Measurements from ENCODE around the gene CLEC18B.
"Not testable (repeated sequence)": the region's sequence is repeated elsewhere in the genome, so short reads cannot be mapped to it uniquely, and the experiment has no call there.

Gene CLEC18B

DNA sequence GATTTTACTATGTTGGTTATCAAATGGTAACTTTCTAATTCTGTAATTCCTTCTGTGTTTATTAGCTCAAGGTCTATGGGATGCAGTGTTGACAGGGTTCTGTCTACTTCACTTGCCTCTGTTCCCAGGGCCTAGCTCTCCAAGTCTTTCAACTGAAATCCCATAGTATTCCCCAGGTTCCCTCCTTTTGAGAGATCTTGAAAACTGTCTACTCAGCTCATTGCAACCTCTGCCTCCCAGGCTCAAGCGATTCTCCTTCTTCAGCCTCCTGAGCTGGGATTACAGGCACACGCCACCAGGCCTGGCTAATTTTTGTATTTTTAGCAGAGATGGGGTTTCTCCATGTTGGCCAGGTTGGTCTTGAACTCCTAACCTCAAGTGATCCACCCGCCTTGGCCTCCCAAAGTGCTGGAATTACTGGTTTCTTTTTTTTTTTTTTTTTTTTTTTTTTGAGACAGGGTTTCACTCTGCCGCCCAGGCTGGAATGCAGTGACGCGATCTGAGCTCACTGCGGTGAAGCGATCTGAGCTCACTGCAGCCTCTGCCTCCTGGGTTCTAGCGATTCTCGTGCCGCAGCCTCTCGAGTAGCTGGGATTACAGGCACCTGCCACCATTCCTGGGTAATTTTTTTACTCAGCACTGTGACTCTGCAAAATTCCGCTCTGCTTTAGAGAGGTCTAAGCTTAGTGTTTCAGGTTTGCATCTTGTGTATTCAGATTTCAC is 22.5 kb upstream of the CLEC18B start:
- not testable (repeated sequence) for H3K9ac ChIP-seq (ENCODE audit: low read length in 2 of 2); H3K27me3 ChIP-seq (ENCODE audit: control insufficient read depth in 1 of 2, insufficient read depth in 2 of 2, low read length in 2 of 2); H3K4me1 ChIP-seq (ENCODE audit: control insufficient read depth, insufficient read depth, low read length); H3K9me3 ChIP-seq (ENCODE audit: control insufficient read depth in 2 of 2, low read length in 2 of 2); H3K36me3 ChIP-seq (ENCODE audit: control insufficient read depth in 2 of 2, insufficient read depth in 2 of 2, low read length in 2 of 2); H3K4me3 ChIP-seq (ENCODE audit: low read length in 2 of 2); H3K27ac ChIP-seq (ENCODE audit: low read length)

- Histone ChIP-seq H3K9me3 (ENCODE audit: control insufficient read depth in 2 of 2, low read length in 2 of 2) (no peaks in the 10 kb centered on the region), H3K4me1 (ENCODE audit: control insufficient read depth, insufficient read depth, low read length) (no peaks in the 10 kb centered on the region), H3K4me3 (ENCODE audit: low read length in 2 of 2) (no peak overlapping the region), H3K36me3 (ENCODE audit: control insufficient read depth in 2 of 2, insufficient read depth in 2 of 2, low read length in 2 of 2) (no peaks in the 10 kb centered on the region), H3K27me3 (ENCODE audit: control insufficient read depth in 1 of 2, insufficient read depth in 2 of 2, low read length in 2 of 2) (no peaks in the 10 kb centered on the region), H3K9ac (ENCODE audit: low read length in 2 of 2) (no peak overlapping the region), H3K27ac (ENCODE audit: low read length) (no peak overlapping the region)
Observed at GRCh38 chr16:74439685-74440084, 18.4 kb upstream of the CLEC18B start.

DNA sequence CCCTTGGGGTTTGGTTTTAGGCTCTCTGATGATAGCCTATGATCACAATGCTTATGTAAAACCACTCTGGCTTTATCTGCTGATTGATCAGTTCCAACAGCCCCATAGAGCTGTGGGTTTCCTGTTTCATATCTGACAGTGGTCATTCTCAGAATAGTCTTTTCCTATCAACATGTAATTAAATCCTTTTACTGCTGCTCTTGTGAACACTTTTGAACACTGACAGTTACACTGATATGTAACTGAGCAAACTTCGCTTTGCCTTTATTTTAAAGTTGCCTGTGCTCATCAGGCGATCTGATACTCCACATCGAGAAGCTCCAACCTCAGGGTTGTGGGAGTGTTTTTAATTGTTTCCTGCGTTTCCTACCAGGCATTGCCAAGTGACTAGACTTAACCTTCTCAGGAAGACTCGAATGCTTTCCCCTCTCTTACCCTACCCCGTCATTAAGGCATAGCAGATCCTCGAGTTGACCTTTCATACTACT is 17.3 kb upstream of the CLEC18B start:
- H3K27ac ChIP-seq (ENCODE audit: low read length): no peak overlapping the region
- H3K36me3 ChIP-seq (ENCODE audit: control insufficient read depth in 2 of 2, insufficient read depth in 2 of 2, low read length in 2 of 2): no peaks in the 10 kb centered on the region
- no peak overlapping the region for H3K4me3 ChIP-seq (ENCODE audit: low read length in 2 of 2)
- H3K4me1 ChIP-seq (ENCODE audit: control insufficient read depth, insufficient read depth, low read length): no peaks in the 10 kb centered on the region
- no peaks in the 10 kb centered on the region for H3K9me3 ChIP-seq (ENCODE audit: control insufficient read depth in 2 of 2, low read length in 2 of 2)
- no peak overlapping the region for H3K9ac ChIP-seq (ENCODE audit: low read length in 2 of 2)
- H3K27me3 ChIP-seq (ENCODE audit: control insufficient read depth in 1 of 2, insufficient read depth in 2 of 2, low read length in 2 of 2): no peaks in the 10 kb centered on the region

GRCh38 chr16:74431516-74431915 is 10.2 kb upstream of the CLEC18B start:
- Histone ChIP-seq H3K9ac (ENCODE audit: low read length in 2 of 2) (no peak overlapping the region), H3K36me3 (ENCODE audit: control insufficient read depth in 2 of 2, insufficient read depth in 2 of 2, low read length in 2 of 2) (no peaks in the 10 kb centered on the region), H3K4me3 (ENCODE audit: low read length in 2 of 2) (no peak overlapping the region)

GRCh38 chr16:74430036-74430712 is 8.9 kb upstream of the CLEC18B start:
- H3K4me3 ChIP-seq (ENCODE audit: low read length in 2 of 2); H3K4me1 ChIP-seq (ENCODE audit: control insufficient read depth, insufficient read depth, low read length); H3K27ac ChIP-seq (ENCODE audit: low read length); H3K36me3 ChIP-seq (ENCODE audit: control insufficient read depth in 2 of 2, insufficient read depth in 2 of 2, low read length in 2 of 2); H3K9me3 ChIP-seq (ENCODE audit: control insufficient read depth in 2 of 2, low read length in 2 of 2); H3K9ac ChIP-seq (ENCODE audit: low read length in 2 of 2); H3K27me3 ChIP-seq (ENCODE audit: control insufficient read depth in 1 of 2, insufficient read depth in 2 of 2, low read length in 2 of 2): not testable (repeated sequence)

More at GRCh38 chr16:74431516-74431915, 10.2 kb upstream of the CLEC18B start:
- Histone ChIP-seq H3K4me1 (ENCODE audit: control insufficient read depth, insufficient read depth, low read length) (no peaks in the 10 kb centered on the region), H3K9me3 (ENCODE audit: control insufficient read depth in 2 of 2, low read length in 2 of 2) (no peaks in the 10 kb centered on the region), H3K27ac (ENCODE audit: low read length) (no peak overlapping the region), H3K27me3 (ENCODE audit: control insufficient read depth in 1 of 2, insufficient read depth in 2 of 2, low read length in 2 of 2) (no peaks in the 10 kb centered on the region)

GRCh38 chr16:74428493-74428892 is 7.2 kb upstream of the CLEC18B start:
- H3K27me3 ChIP-seq (ENCODE audit: control insufficient read depth in 1 of 2, insufficient read depth in 2 of 2, low read length in 2 of 2); H3K27ac ChIP-seq (ENCODE audit: low read length); H3K4me3 ChIP-seq (ENCODE audit: low read length in 2 of 2); H3K4me1 ChIP-seq (ENCODE audit: control insufficient read depth, insufficient read depth, low read length); H3K9me3 ChIP-seq (ENCODE audit: control insufficient read depth in 2 of 2, low read length in 2 of 2); H3K36me3 ChIP-seq (ENCODE audit: control insufficient read depth in 2 of 2, insufficient read depth in 2 of 2, low read length in 2 of 2); H3K9ac ChIP-seq (ENCODE audit: low read length in 2 of 2): not testable (repeated sequence)

DNA sequence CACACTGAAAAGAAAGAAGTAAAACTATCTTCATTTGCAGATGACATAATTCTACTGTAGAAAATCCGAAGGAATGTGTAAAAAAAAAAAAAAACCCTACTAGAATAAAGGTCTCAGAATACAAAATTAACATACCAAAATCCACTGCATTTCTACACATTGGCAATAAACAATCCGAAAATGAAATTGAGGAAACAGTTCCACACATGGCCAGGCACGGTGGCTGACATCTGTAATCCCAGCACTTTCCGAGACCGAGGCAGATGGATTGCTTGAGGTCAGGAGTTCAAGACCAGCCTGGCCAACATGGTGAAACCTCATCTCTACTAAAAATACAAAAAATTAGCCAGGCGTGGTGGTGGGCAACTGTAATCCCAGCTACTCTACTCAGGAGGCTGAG is 4.5 kb upstream of the CLEC18B start:
- H3K36me3 ChIP-seq (ENCODE audit: control insufficient read depth in 2 of 2, insufficient read depth in 2 of 2, low read length in 2 of 2); H3K27ac ChIP-seq (ENCODE audit: low read length); H3K9me3 ChIP-seq (ENCODE audit: control insufficient read depth in 2 of 2, low read length in 2 of 2); H3K9ac ChIP-seq (ENCODE audit: low read length in 2 of 2); H3K4me1 ChIP-seq (ENCODE audit: control insufficient read depth, insufficient read depth, low read length); H3K4me3 ChIP-seq (ENCODE audit: low read length in 2 of 2); H3K27me3 ChIP-seq (ENCODE audit: control insufficient read depth in 1 of 2, insufficient read depth in 2 of 2, low read length in 2 of 2): not testable (repeated sequence)

DNA sequence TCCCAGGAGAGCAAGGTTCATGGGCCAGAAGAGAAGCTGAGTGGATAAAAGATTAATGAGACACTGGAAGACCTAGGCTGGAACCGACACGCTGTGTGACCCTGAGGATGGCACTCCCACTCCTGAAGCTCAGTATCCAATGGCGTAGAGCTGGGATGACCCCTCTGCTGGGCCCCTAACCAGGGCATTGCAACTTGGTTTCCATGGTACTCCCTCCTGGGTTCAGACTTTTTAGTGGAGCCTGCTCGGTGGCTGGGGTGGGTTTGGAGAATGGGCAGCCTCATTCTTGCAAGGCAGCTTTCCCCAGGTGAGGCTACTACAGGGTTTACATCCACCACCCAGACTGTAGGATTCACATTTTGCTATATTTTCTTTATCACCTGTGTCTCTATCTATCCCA is 2.4 kb upstream of the CLEC18B start:
- not testable (repeated sequence) for H3K4me3 ChIP-seq (ENCODE audit: low read length in 2 of 2); H3K36me3 ChIP-seq (ENCODE audit: control insufficient read depth in 2 of 2, insufficient read depth in 2 of 2, low read length in 2 of 2); H3K9me3 ChIP-seq (ENCODE audit: control insufficient read depth in 2 of 2, low read length in 2 of 2); H3K9ac ChIP-seq (ENCODE audit: low read length in 2 of 2); H3K27ac ChIP-seq (ENCODE audit: low read length); H3K27me3 ChIP-seq (ENCODE audit: control insufficient read depth in 1 of 2, insufficient read depth in 2 of 2, low read length in 2 of 2); H3K4me1 ChIP-seq (ENCODE audit: control insufficient read depth, insufficient read depth, low read length)

DNA sequence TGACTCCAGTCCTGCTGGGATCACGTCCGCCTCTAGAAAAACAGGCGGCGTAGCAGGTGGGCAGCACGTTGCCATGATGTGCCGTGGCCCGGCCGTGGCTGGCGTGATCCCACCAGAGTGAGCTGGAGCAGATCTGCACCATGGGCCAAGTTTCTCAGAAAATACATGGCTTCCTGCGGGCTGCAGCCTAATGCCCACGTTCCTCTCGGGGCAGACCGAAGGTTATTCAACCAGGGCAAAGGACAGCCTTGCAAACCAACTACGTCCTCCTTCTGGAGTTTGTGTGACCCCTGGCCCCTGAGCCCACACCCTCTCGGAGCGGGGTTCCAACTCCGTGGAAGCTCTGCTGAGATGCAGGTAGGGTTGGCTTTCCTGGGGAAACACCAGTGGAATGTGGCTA is 808 bp upstream of the CLEC18B start:
- H3K4me1 ChIP-seq (ENCODE audit: control insufficient read depth, insufficient read depth, low read length); H3K9me3 ChIP-seq (ENCODE audit: control insufficient read depth in 2 of 2, low read length in 2 of 2); H3K27me3 ChIP-seq (ENCODE audit: control insufficient read depth in 1 of 2, insufficient read depth in 2 of 2, low read length in 2 of 2); H3K27ac ChIP-seq (ENCODE audit: low read length); H3K4me3 ChIP-seq (ENCODE audit: low read length in 2 of 2); H3K9ac ChIP-seq (ENCODE audit: low read length in 2 of 2); H3K36me3 ChIP-seq (ENCODE audit: control insufficient read depth in 2 of 2, insufficient read depth in 2 of 2, low read length in 2 of 2): not testable (repeated sequence)

DNA sequence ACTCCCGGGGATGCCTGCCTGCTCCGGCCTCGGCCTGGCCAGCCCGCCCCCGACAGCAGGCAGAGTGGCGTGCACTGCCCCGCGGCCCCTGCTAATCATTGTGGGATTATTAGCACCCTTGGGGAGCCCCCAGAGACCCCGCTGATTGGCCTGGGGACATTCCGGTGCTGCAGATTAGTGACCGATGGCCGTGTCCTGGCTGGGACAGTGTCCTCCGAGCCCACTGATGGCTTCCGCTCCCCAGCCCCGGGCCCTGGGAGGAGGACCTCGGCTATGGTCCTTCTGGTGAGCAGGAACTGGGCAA is 156 bp upstream of the CLEC18B start:
- not testable (repeated sequence) for H3K36me3 ChIP-seq (ENCODE audit: control insufficient read depth in 2 of 2, insufficient read depth in 2 of 2, low read length in 2 of 2); H3K27ac ChIP-seq (ENCODE audit: low read length); H3K27me3 ChIP-seq (ENCODE audit: control insufficient read depth in 1 of 2, insufficient read depth in 2 of 2, low read length in 2 of 2); H3K9ac ChIP-seq (ENCODE audit: low read length in 2 of 2); H3K4me3 ChIP-seq (ENCODE audit: low read length in 2 of 2); H3K4me1 ChIP-seq (ENCODE audit: control insufficient read depth, insufficient read depth, low read length); H3K9me3 ChIP-seq (ENCODE audit: control insufficient read depth in 2 of 2, low read length in 2 of 2)

GRCh38 chr16:74419811-74420210 is 1.5 kb downstream of the CLEC18B start:
- H3K27me3 ChIP-seq (ENCODE audit: control insufficient read depth in 1 of 2, insufficient read depth in 2 of 2, low read length in 2 of 2); H3K4me1 ChIP-seq (ENCODE audit: control insufficient read depth, insufficient read depth, low read length); H3K27ac ChIP-seq (ENCODE audit: low read length); H3K36me3 ChIP-seq (ENCODE audit: control insufficient read depth in 2 of 2, insufficient read depth in 2 of 2, low read length in 2 of 2); H3K4me3 ChIP-seq (ENCODE audit: low read length in 2 of 2); H3K9me3 ChIP-seq (ENCODE audit: control insufficient read depth in 2 of 2, low read length in 2 of 2); H3K9ac ChIP-seq (ENCODE audit: low read length in 2 of 2): not testable (repeated sequence)

All from stomach smooth muscle (tissue), 2 donors.